Glutamatergic neuron (in vitro differentiated cells): ENCODE results near the gene LXN. TPM values are rescaled to one million over a fixed set of nuclear protein-coding genes. Genes with fewer than 3 reads are reported as not detected.

Experiments used
- DNase-seq: peaks from one replicate; pipeline ENCODE4 v3.0.0; 2022
- H3K27ac Mint-ChIP-seq: one replicate; pipeline ENCODE4 v1.8.0; 2020; ENCODE audit warnings: mild to moderate bottlenecking, mixed read lengths, inconsistent platforms; ENCODE audit not compliant: unreplicated experiment
- H3K27me3 Mint-ChIP-seq: one replicate; pipeline ENCODE4 v1.8.0; 2020; ENCODE audit warnings: mild to moderate bottlenecking, moderate library complexity, mixed read lengths, inconsistent platforms; ENCODE audit not compliant: unreplicated experiment
- H3K36me3 Mint-ChIP-seq: one replicate; pipeline ENCODE4 v1.8.0; 2020; ENCODE audit warnings: mild to moderate bottlenecking, mixed read lengths, inconsistent platforms; ENCODE audit not compliant: unreplicated experiment
- H3K4me1 Mint-ChIP-seq: one replicate; pipeline ENCODE4 v1.8.0; 2020; ENCODE audit warnings: mild to moderate bottlenecking, low read depth, mixed read lengths, inconsistent platforms; ENCODE audit not compliant: unreplicated experiment
- H3K4me3 Mint-ChIP-seq: one replicate; pipeline ENCODE4 v1.8.0; 2020; ENCODE audit warnings: mild to moderate bottlenecking, mixed read lengths, inconsistent platforms; ENCODE audit not compliant: unreplicated experiment
- H3K9me3 Mint-ChIP-seq: one replicate; pipeline ENCODE4 v1.8.0; 2020; ENCODE audit warnings: mild to moderate bottlenecking, moderate library complexity, mixed read lengths, inconsistent platforms; ENCODE audit not compliant: unreplicated experiment
- total RNA-seq: library from RNA; stranded (reverse); fragmentation: NEBNext Ultra II Directional; extraction: Animal tissue kit (Norgen Biotek cat#: 25700); gene quantifications from one replicate; pipeline ENCODE4 v1.2.1, GENCODE V29; 2021; ENCODE audit not compliant: unreplicated experiment
- TF ChIP-seq, protein P1 (sequence below): fragments of 200-600 bp; sonication (generic); IDR thresholded peaks from one replicate; pipeline ENCODE4 v1.5.0; 2021; ENCODE audit not compliant: partially characterized antibody, unreplicated experiment

LXN gene
- total RNA-seq, 1 donor from 2014 or later: 1.2 TPM

DNA sequence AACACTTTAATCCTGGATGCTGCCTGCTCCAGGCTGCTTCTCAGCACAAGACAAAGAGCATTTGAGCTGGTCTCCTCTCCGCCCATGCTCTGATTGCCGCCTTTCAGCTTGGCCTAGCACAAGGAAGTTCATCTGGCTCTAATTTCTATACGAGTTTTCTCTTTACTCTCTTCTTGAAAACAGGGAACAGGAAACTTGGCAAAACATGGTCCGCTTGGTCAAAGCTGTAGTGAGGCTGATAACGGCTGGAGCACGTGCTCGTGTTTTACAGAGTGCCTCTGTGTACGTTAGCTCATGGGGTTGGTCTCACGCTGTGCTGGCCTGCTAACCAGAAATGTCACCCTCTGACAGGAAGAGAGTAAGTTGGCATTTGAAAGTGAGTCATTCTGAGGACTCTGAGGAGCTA lies 40.6 kb upstream of the LXN start:
- no peak overlapping the region for H3K4me3 Mint-ChIP-seq
- H3K27ac Mint-ChIP-seq: no peak overlapping the region
- peaks cover 4% of the 10 kb centered on the region for H3K27me3 Mint-ChIP-seq
- no peaks in the 10 kb centered on the region for H3K4me1 Mint-ChIP-seq
- DNase-seq: no peak
- H3K36me3 Mint-ChIP-seq: no peaks in the 10 kb centered on the region
- TF ChIP-seq, protein P1, sequence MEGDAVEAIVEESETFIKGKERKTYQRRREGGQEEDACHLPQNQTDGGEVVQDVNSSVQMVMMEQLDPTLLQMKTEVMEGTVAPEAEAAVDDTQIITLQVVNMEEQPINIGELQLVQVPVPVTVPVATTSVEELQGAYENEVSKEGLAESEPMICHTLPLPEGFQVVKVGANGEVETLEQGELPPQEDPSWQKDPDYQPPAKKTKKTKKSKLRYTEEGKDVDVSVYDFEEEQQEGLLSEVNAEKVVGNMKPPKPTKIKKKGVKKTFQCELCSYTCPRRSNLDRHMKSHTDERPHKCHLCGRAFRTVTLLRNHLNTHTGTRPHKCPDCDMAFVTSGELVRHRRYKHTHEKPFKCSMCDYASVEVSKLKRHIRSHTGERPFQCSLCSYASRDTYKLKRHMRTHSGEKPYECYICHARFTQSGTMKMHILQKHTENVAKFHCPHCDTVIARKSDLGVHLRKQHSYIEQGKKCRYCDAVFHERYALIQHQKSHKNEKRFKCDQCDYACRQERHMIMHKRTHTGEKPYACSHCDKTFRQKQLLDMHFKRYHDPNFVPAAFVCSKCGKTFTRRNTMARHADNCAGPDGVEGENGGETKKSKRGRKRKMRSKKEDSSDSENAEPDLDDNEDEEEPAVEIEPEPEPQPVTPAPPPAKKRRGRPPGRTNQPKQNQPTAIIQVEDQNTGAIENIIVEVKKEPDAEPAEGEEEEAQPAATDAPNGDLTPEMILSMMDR: no peak
- peaks cover 5% of the 10 kb centered on the region for H3K9me3 Mint-ChIP-seq

DNA sequence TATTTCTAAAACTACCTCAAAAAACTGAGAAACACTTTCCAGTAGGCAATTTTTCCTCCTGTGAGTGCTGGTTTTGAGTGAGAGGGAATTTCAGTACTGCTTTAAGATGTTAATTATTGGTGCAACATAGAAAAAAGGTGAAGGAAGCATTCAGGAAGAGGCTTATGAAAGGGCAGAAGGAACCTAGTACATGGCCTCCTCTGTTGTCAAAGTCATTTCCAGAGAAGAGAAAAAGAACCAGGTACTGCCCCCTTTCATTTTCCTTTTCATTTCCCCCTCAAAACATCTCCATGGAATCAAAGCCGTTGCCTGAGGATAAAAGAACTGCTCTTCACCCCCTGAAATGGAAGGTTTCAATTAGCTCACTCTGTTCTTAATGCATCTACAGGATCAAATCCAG lies 40.0 kb upstream of the LXN start:
- no peak overlapping the region for H3K27ac Mint-ChIP-seq
- TF ChIP-seq, protein P1: no peak
- H3K27me3 Mint-ChIP-seq: peaks cover 4% of the 10 kb centered on the region
- H3K4me1 Mint-ChIP-seq: no peaks in the 10 kb centered on the region
- H3K36me3 Mint-ChIP-seq: no peaks in the 10 kb centered on the region
- peaks cover 5% of the 10 kb centered on the region for H3K9me3 Mint-ChIP-seq
- no peak overlapping the region for H3K4me3 Mint-ChIP-seq
- no peak for DNase-seq

DNA sequence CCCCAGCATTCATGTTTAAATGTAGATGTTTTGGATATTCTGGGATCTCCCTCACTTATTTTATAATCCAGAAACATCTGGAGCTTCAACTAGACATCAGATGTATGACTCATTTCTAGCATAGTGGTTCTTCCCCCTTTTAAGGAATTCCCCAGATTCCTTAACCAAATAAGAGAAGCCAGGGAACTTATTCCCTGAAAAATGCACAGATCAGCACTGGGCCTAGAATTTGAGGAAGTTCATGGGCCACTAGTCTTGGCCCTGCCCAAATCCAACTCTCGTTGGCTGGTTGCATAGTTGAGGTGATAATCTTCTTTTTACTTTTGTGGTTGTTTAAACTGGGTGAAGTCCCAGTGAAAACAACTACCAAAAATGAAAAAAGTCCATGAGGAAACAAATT lies 39.4 kb upstream of the LXN start:
- DNase-seq: no peak
- Mint-ChIP-seq H3K27ac (no peak overlapping the region), H3K9me3 (peaks cover 5% of the 10 kb centered on the region)

DNA sequence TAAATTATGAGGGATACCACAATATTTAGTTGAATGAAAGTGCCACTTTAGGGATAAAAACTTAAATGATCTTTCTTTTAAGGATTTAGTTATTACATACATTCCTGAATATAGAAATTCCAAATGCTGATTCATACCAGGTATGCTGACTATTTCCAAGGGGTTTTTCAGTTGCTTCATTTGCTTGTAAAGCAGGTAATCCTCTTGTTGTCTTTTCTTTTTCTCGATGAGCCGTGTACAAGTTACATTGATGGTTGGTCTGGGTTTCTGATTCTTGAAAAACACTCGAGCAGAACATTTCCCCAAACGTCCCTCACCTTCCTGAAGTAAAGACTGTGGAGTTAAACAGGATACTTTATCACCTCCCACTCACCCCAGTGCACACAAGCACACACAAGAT lies 38.2 kb upstream of the LXN start:
- H3K27me3 Mint-ChIP-seq: peaks cover 4% of the 10 kb centered on the region
- no peaks in the 10 kb centered on the region for H3K4me1 Mint-ChIP-seq
- no peaks in the 10 kb centered on the region for H3K36me3 Mint-ChIP-seq
- H3K9me3 Mint-ChIP-seq: peaks cover 5% of the 10 kb centered on the region
- no peak overlapping the region for H3K4me3 Mint-ChIP-seq
- TF ChIP-seq, protein P1: no peak
- no peak overlapping the region for H3K27ac Mint-ChIP-seq
- no peak for DNase-seq

More for the DNA sequence above, 39.4 kb upstream of the LXN start:
- Mint-ChIP-seq H3K36me3 (no peaks in the 10 kb centered on the region), H3K27me3 (no peaks in the 10 kb centered on the region), H3K4me1 (no peaks in the 10 kb centered on the region), H3K4me3 (no peak overlapping the region)
- TF ChIP-seq, protein P1: no peak

DNA sequence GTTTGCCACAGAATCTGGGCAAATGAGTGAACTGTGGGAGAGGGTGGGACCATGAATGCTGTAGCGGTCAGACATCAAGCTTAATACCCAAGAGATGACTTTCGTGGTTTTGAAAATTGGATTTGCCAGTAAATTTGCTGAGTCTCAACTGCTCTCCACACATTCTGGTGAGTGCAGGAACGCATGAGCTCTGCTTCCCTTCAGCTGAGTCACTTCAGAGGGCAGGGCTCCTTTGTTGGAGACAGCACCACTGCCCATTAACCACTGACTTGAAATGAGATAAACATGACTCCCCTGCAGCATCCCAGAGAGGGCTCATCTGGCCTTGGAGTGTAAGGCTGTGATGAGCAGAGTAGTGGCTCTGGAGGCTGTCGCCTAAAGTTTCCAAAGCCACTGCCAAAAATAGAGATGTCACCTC lies 37.2 kb upstream of the LXN start:
- peaks cover 5% of the 10 kb centered on the region for H3K9me3 Mint-ChIP-seq
- H3K36me3 Mint-ChIP-seq: no peaks in the 10 kb centered on the region
- peaks cover 4% of the 10 kb centered on the region for H3K27me3 Mint-ChIP-seq
- TF ChIP-seq, protein P1: no peak
- DNase-seq: no peak
- H3K27ac Mint-ChIP-seq: no peak overlapping the region
- H3K4me3 Mint-ChIP-seq: no peak overlapping the region
- no peaks in the 10 kb centered on the region for H3K4me1 Mint-ChIP-seq
